ENCODE data around the gene DHX30. TPM values are rescaled to one million over a fixed set of nuclear protein-coding genes. Genes with fewer than 3 reads are reported as not detected.

The DHX30 gene
- total and polyA plus RNA-seq, 2 of the 4 experiments (the other 2 are of a cell fraction): 55.6 to 57.2 TPM

DNA sequence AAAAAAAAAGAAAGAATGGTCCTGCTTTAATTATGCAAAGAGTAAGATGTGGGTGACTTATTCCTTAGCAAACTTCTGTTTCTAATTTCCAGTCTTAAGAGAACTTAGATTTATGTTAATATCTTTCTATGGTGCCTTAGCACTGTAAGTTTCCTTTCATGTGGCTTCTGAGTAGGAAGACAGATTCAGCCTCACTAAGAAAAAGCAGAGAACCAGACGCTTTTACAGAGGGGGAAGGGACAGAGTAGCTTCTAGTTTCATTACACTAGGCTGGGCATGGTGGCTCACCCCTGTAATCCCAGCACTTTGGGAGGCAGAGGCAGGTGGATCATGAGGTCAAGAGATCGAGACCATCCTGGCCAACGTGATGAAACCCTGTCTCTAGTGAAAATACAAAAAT lies 95.0 kb downstream of the DHX30 start:
- no TSS peak for BruUV-seq (replicated peaks)
- Histone ChIP-seq H4K8ac (ENCODE audit: low read depth in 2 of 2, low read length in 2 of 2) (no peak overlapping the region), H2BK15ac (ENCODE audit: low read depth, low read length) (no peak overlapping the region), H4K20me1 (ENCODE audit: insufficient read depth, low read length) (peaks cover 7% of the 10 kb centered on the region; the same call in 1 of the 2 replicates), H3K9ac (ENCODE audit: low read depth, low read length) (no peak overlapping the region), H2AK9ac (replicated peaks; ENCODE audit: low read depth, low read length, poor library complexity) (no peak overlapping the region), H3K4me1 (ENCODE audit: control insufficient read depth, insufficient read depth, low read length) (no peaks in the 10 kb centered on the region; the same call in 1 of the 2 replicates), H3K4me3 (ENCODE audit: insufficient read depth, low read depth, low read length) (no peak overlapping the region), H3K27me3 (ENCODE audit: control insufficient read depth, insufficient read depth, low read length) (no peaks in the 10 kb centered on the region), H3K9me3 (ENCODE audit: control insufficient read depth, insufficient read depth, low read length) (no peaks in the 10 kb centered on the region), H3K36me3 (ENCODE audit: control insufficient read depth, insufficient read depth, low read length) (peaks cover 33% of the 10 kb centered on the region), H4K5ac (ENCODE audit: low read depth, low read length) (no peak overlapping the region), H4K91ac (ENCODE audit: insufficient read depth, low read depth, low read length) (no peak overlapping the region), H3K9me1 (ENCODE audit: insufficient read depth, low read length) (peaks cover 5% of the 10 kb centered on the region; the same call in 1 of the 2 replicates), H2AFZ (replicated peaks; ENCODE audit: low read length, poor library complexity) (no peak overlapping the region), H3K56ac (ENCODE audit: extremely low read depth, insufficient read depth, low read length) (no peak overlapping the region), H2BK20ac (ENCODE audit: low read depth, low read length) (no peak overlapping the region), H3K14ac (replicated peaks; ENCODE audit: low read depth, low read length) (no peak overlapping the region), H3K18ac (ENCODE audit: low read depth, low read length) (no peak overlapping the region), H3K4ac (ENCODE audit: low read depth, low read length) (no peak overlapping the region), H3K79me1 (ENCODE audit: low read depth in 1 of 2, low read length in 2 of 2) (peaks cover 35 to 62% of the 10 kb centered on the region in 2 experiments), H2BK120ac (ENCODE audit: low read depth, low read length) (no peak overlapping the region), H2AK5ac (ENCODE audit: low read depth, low read length) (no peak overlapping the region), H2BK5ac (ENCODE audit: low read depth, low read length, poor library complexity, severe bottlenecking) (no peak overlapping the region), H3K27ac (ENCODE audit: insufficient read depth, low read length) (no peak overlapping the region), H3K4me2 (ENCODE audit: low read depth, low read length) (no peak overlapping the region), H3K23ac (ENCODE audit: low read depth, low read length) (no peak overlapping the region)
- DNase-seq (no peak), ATAC-seq (ENCODE audit: low read depth) (no peak)
- TF ChIP-seq ELK1 (IDR thresholded peaks at IDR 0.05; ENCODE audit: borderline replicate concordance, low read depth, low read length): no peak
- no peak for TF ChIP-seq RAD21 (IDR thresholded peaks at IDR 0.05; ENCODE audit: low read length)
- TF ChIP-seq MXI1 (IDR thresholded peaks at IDR 0.05; ENCODE audit: borderline replicate concordance, low read depth, low read length): no peak
- TF ChIP-seq SMC3 (IDR thresholded peaks at IDR 0.05; ENCODE audit: low read depth, low read length): no peak
- 100% methylated on average over 1 of the region's 3 CpGs; no CpG with 5 or more reads in 1 of the 2 experiments for WGBS, 2 experiments (ENCODE audit: extremely low coverage in 2 of 2, insufficient read length in 1 of 2)
- intact Hi-C loops (cut with micrococcal nuclease) (no loop called here), in situ Hi-C loops (cut with MboI; ENCODE audit: low sequenced_read_pairs) (no loop called here), dilution Hi-C loops (cut with HindIII; ENCODE audit: low sequenced_read_pairs, unreplicated experiment) (no loop called here)
- ChIA-PET POLR2A (ENCODE audit: unreplicated experiment) (no interaction called here), CTCF (no interaction called here)

Measured in IMR-90 (cell line).